GM19397 (cell line): ENCODE measurements around the gene GPR35.
"Not testable (repeated sequence)": the region's sequence is repeated elsewhere in the genome, so short reads cannot be mapped to it uniquely, and the experiment has no call there.

Experiments used
- ATAC-seq: cut with Tn5 transposase; IDR thresholded peaks from one replicate; pipeline ENCODE4 v1.9.1; 2021; ENCODE audit warnings: mild to moderate bottlenecking, moderate library complexity; ENCODE audit not compliant: unreplicated experiment

GPR35 gene

DNA sequence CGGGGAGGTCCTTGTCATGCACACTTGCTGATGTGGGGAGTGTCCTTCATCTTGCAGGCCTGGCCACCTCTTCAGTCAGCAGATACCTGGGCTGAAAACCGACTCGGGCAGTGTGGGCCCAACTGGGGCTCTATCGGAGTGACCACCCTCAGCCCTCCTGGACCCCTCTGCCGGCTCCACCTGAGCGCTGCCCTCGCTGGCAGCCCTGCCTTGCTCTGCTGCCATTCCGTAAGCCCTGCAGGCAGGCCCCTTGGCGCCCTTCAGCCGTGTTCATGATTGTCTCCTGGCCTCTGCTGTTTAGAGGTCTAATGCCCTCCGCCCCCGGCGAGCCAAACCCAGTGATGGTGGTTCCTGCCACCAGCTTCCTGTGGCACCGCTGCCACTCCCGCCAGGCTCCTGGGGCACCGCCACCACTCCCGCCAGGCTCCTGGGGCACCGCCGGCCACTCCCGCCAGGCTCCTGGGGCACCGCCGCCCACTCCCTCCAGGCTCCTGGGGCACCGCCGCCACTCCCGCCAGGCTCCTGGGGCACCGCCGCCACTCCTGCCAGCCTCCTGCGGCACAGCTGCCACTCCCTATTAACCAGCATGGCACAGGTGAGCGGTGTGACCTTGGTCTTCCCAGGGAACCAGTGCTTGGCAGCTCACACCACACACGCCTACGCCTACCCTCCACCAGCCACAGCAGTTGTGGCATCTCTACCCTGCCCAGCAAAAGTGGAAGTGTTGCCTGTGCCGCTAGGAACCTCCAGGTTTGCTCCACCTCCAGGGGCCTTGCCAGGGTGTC is 22.8 kb upstream of the GPR35 start:
- ATAC-seq, result no peak

DNA sequence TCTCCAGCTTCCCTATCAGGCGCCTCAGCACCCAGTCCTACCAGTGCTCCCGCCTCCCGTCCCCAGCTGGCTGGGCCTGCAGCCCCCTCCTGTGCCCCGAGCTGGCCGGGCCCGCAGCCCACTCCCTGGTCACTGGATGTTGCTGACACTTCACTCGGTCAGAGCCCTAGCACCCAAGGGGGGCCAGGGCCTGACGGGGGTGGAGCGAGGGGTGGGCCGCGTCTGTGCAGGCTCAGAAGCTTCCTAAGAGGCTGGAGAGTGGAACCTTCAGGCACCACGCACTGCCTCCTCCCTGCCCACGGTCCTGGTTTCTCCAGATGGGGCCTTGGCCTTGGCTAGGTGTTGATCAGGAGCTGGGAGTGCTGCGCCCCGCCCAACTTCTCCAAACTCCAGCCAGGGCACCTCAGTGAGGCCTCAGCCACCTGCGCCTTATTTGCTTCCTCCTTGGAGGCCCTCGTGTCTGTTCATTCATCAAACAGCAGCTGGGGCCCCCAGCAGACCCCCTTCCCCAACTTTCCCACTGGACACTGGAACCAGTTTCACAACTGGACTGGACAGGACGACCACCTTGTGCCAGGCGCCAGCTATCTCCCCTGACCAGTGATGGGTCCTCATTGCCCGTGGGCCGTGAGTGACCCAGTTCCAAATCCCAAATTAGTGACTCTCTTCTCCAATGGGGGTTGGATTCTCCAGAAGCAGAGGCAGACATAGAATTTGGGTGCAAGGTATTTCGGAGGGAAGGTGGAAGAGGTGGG is 22.0 kb upstream of the GPR35 start:
- no peak for ATAC-seq

DNA sequence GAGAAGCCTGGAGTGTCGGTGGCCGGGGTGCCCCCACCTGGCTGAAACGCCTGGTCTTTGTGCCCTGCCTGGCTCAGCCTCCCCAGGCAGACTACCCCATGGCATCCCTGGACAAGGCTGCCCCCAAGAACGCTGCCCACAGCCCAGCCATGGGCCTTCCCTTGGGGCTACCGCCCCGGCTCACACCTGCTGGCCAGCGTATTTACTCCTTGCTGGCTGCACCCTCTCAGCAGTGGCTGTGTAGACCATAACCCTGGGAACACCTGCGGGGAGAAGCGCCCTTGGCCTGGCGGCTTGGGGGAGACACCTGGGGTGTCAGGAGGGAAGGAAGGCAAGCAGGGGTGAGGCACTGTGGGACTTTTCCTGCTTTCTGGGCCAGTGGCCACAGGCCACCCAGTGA is 21.4 kb upstream of the GPR35 start:
- ATAC-seq, result no peak

DNA sequence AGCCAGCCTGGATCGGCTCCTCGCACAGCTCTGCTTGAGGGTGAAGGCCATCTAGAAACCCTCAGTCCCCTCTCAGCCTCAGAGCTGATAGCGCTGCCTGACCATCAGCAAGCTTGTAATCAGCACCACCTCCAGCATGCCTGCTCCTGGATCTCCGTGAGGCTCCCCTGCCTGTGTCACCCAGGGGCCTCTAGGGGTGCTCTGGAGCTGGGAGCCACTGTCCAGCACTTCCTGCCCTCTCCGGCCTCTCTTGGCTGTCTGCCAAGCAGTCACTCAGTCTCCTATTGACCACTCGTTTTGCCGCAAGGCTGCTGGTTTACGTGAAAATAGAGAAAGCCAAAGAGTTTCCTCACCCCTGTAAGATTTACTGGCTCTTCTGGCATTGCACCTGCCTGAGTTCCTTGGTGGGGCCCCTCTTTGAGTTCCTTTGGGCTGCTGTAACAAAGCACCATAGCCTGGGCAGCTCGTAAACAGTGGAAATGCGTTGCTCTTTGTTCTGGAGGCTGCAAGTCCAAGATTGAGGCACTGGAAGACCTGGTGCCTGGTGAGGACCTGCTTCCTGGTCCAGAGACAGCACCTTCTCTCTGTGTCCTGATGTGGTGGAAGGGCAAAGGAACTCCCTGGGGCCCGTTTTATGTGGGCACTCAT is 20.9 kb upstream of the GPR35 start:
- no peak for ATAC-seq

DNA sequence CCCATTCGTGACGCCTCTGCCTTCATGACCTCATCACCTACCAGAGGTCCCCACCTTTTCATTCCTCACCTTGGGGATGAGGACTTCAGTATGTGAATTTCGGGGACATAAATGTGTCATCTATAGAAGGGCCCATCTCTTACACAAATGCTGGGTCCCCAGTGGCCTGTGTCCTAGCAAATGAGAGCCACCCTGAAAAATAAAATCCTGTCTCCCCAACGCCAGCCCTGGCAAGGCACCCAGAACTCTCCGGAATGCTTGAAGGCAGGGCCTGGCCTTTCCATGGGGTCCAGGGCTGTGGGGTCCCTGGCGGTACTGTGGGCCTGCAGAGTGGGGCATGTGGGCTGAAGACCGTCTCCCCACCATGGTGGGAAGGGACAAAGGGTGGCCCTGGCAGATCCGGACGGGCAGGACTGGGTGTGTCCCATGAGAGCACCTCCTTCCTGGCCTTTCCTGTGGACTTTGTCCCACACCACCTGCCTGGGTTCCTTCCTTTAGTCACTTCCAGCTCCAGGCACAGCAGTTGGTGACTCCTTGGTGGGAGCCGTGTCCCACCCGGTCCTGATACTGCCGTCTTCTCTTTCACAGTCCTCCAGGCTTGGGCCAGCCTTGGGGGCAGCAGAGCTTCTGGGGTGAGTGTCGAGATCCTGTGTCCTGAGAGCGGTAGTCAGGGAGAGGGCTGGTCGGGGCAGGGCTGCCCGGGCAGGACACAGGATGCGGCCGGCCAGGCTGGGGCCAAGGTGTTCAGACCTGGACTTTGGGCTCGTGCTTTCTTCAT is 20.2 kb upstream of the GPR35 start:
- no peak for ATAC-seq

DNA sequence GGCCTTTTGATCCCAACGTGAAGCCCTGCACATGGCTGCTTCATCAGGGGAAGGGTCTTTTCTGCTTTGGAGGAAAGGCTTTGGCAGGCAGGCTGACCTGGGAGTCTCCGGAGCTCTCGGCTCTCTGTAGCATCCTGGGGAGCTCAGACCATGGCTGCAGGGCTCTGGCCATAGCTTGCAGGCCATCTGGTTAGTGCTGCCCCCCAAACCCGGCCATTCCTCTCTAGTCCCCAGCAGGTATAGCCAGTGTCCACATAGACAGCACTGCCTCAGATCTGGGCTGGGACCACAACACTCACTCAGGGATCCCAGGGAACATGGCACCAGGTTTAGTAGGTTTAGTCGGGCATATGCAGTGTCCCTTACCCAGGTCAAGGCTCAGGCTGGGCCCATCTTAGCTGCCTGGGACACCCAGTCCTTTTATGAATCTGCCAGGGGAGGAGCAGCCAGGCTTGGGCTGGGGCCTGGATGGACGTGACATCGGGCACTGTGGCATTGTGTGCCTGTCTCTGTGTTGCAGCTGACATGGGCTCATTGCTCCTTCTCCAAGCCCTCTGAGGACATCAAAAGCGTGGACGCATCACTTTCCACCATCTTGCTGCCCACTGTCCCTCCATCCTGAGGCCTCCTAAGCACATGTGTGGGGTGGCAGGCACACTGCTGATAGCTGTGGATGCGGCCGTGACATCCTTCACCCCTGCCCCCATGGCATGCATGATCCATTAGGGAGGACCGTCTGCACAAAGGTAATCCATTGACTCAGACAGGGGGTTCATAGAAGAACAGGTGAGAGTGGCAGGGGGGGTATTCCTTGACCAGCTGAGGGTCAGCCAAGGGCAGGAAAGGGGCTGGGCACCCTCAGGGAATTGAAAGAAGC is 19.2 kb upstream of the GPR35 start:
- ATAC-seq, result no peak

DNA sequence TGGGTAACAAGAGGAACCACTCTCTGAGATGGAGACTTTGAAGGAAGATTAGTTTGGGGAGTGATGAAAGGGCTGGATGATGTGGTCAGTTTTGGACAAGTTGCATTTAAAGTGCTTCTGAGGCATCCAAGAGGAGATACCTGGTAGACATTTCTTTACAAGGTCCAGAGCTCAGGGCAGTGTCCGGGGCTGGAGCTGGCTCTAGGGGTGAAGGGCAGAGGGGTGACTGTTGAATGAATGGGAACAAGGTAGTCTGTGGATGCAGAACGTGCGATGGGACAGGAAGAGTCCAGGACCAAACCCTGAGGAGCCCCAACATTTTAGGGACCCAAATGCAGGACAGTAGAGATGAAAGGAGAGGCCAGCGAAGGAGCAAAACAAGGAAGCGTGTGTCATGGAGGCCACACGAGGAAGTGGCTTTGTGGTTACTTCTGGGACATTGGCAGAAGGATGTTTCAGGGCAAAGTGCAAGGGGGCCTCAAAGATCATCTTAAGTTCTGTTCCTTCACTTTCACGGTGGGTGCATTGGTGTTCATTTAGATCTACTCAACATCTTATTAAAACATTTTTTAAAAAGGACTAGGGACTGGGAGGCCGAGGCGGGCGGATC is 13.6 kb upstream of the GPR35 start:
- ATAC-seq, result no peak

DNA sequence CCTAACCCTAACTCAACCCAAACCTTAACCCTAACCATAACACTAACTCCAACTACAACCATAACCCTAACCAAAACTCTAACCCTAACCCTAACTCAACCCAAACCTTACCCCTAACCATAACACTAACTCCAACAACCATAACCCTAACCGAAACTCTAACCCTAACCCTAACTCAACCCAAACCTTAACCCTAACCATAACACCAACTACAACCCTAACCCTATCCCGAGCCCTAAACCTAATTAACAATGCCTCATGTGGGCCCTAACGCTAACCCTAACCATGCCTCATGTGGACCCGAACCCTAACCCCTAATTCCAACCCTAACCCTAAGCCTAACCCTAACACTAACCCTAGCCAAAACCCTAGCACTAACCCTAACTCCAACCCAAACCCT is 11.5 kb upstream of the GPR35 start:
- no peak for ATAC-seq

DNA sequence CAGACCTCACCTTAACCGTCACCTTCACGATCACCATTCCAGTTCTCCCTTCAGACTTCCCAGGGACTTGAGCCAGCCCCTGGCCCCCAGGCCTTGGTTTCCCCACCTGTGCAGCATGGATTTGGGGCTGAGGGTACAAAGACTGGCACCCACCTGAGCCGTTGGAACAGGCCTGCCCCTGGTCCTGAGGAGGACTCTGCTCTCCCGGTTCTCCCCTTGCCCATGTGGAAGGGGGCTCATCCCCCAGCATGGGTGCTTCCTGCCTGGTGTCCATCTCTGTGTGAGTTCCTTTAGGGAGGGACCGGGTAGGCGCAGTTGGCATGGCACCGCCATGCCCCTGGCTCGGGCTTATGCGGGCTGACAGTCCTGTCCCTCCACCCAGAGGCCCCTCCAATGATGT is 10.9 kb upstream of the GPR35 start:
- ATAC-seq, result no peak

DNA sequence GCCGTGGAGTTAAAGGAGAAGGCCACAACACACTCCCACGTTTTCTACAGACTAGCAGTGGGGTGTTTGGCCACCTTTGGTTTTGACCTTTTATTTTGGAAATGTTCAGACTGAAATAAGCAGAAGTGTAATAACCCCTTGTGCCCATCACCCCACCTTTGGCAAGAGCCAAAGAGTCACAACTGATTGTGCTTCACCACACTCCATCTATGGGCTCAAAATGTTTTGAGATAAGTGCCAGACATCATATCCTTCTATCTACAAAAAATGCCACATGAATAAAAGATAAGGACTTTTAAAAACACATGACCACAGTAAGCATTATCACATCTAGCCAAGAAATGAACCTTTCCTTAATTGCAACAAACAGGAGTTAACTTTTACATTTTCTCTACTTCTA is 9.9 kb upstream of the GPR35 start:
- ATAC-seq, result no peak

DNA sequence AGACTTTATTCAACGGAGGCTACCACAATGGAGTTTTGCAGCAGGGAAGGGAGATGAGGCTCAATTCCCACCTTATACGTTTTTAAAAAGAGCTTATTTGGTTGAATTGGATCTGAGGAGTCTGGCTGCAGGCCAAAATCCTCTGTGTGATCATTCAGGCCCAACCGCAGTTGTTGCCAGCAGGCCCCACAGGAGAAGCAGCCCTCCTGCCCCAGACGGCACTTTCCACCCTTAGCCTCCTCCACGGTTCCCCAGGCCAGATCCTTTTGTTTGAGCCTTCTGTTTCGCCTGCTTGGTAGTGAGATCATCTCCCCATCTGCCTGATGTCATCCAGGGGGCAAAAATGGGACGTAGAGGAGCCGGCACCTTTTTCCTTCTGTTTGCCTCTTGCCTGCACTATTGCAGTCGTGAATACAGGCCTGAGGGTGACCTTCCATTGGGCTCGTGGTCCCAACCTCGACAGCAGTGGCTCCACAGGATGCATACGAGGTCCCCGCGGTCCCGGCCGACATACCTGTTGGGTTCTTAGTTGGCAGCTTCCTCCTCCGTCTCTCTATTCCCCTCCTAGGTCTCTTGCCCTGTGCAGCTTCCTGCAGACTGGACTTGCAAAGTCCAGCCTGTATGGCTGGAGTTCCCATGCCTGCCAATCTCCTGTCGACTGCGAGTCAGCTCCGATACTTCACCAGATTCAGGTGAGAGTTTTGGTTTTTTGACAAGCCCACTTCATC is 9.3 kb upstream of the GPR35 start:
- ATAC-seq, result no peak

DNA sequence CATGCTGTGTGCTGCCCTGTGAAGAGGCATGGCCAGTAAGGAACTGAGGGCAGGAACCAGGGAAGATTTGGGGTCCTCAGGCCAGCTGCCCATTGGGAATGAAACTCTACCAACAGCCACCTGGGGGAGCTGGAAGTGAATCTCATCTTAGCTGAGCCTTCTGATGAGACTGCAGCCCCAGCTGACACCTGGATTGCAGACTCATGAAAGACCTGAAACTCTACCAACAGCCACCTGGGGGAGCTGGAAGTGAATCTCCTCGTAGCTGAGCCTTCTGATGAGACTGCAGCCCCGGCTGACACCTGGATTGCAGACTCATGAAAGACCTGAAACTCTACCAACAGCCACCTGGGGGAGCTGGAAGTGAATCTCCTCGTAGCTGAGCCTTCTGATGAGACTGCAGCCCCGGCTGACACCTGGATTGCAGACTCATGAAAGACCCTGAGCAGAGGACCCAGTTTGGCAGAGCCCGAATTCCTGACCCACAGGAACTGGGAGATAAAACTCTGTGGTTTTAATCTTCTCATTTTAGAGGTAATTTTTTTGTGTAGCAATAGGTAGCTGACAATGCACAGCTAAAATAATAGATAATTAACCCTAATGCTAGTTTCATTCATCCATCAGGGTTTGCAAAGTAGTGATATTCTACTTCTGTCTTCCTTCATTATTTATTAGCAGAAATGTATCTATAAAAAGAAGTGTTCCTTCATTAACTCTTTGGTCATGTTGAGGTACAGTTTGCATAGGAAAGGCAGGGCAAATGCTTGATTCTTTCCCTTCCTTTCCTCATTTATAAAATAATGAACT is 8.2 kb upstream of the GPR35 start:
- not testable (repeated sequence) for ATAC-seq

DNA sequence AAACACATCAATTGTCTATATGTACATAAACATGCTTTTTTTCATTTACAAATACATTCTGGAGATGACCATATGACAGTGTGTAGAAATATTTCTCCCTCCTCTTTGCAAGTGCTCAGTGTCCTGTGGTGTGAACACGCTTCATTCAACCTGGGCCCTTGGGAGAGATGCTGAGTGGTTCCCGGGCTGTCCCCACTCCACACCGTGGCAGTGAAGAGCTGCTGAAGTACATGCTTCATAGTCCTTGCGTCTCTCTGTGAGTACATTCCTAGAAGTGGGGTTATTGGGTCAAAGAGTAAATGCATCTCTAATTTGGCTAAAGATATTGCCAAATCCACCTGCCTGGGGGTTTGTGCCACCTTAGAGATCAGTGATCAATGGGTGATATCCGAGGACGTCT is 6.5 kb upstream of the GPR35 start:
- no peak for ATAC-seq

DNA sequence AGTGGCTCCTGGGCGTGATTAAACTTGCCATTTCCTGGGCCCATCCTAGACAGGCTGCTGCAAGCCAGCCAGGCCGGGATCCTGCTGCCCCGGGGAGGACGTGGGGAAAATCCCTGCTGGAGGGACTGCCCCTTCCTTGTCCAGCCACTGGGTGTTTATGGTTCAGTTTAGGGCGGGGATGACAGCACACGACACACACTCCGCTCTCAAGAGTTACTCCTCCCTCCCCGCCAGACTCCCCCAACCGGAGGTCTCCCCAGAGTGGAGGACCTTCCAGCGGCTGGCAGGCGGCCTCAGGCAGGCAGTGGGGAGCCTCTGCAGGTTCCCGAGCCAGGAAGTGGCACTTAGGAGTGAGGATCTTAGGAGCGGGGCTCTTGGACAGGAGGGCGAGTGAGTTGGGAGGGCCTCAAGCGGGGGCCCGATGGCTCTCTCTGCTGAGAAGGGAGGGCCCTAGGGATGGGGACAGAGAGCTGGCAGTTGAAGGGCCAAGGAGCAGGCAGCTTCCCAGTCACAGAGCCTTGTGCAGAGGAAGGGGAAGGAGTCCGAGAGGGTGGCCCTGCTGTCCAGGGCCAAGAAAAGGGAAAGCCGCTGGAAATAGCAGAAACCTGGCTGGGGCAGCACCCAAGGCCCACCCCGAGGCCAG is 5.7 kb upstream of the GPR35 start:
- ATAC-seq, result no peak

DNA sequence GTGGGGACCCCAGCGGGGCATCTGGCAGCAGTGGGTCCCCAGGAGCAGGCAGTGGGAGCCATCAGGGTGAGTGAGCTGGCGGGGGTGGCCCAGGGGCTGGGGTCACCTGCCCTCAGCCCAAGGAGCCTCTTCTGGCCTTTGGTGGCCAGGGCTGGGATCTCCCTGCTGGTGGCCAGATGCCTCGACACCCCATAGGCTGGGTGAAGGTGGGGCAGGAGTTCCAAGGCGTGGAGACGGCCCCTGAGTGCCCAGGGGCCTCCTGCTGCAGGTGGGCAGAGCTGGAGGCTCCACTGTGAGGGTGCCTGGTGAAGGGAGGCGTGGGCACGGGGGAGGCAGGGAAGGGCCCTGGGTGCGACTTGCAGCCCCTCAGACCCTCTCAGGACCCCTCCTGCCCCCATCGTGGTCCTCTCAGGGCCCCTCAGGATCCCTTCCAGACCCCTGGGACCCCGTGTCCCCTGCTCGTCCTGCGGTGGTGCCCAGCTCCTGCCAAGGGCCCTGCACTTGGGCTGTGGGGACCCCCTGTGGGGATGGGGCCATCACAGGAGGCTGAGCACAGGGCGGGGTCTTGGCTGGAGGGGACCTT is 5.0 kb upstream of the GPR35 start:
- no peak for ATAC-seq

DNA sequence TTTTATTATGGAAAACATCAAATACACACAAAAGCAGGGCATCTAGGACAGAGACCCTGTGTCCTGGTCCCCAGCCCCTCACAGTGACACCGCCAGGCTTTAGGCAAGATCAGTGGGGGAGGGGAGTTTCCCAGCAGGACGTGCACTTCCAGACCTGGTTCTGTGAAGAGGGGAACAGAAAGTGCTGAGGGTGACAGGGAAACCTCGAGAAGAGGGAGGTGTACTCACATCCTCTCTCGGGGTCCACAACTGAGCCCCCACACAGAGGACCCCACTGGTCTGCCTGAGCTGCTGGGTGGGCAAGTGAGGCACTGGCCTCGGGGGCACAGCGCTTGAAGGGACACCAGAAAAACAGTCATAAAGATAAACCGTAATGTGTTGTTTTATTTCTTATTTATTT is 4.4 kb upstream of the GPR35 start:
- ATAC-seq, result no peak

DNA sequence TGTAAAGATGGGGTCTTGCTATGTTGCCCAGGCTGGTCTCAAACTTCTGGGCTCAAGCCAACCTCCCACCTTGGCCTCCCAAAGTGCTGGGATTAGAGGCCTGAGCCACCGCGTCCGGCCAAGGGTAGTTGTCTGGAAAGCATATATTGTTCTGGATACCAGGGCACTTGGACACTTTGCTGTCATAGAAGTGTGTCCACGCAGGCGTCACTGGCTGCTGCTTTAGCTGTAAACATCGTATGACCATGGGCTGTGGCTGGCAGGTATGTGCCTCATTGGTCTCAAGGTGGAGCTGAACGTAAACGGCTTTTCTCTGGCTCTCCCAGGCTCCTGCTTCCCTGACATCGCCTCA is 3.2 kb upstream of the GPR35 start:
- no peak for ATAC-seq
